OCI-LY7 (cell line): ENCODE results near the gene LEPROT. TPM values are rescaled to one million over a fixed set of nuclear protein-coding genes. Genes with fewer than 3 reads are reported as not detected.
"Not testable (repeated sequence)": the region's sequence is repeated elsewhere in the genome, so short reads cannot be mapped to it uniquely, and the experiment has no call there.

Experiments
- BruUV-seq: library from RNA; stranded (reverse); fragments of 400-500 nt; replicated peaks from 2 replicates; lab custom pipeline; 2021; lab: Mats Ljungman, UMichigan
- CTCF ChIA-PET: fragments of 300-600 bp; sonication (Branson Sonifier 250); formaldehyde crosslinking; loops from one replicate; lab custom pipeline; 2022; ENCODE audit warnings: antibody characterized with exemption; ENCODE audit not compliant: unreplicated experiment; lab: Charles Lee
- POLR2A ChIA-PET: fragments of 300-600 bp; sonication (Branson Sonifier 250); formaldehyde crosslinking; loops from one replicate; lab custom pipeline; 2022; ENCODE audit warnings: antibody characterized with exemption; lab: Charles Lee
- DNase-seq: peaks from one replicate; pipeline ENCODE4 v3.0.0-alpha.2; 2015; ENCODE audit warnings: low spot score
- H2AFZ ChIP-seq: fragments of 200-600 bp; sonication (generic), shearing (Covaris generic); 2 replicates; pipeline ENCODE4 v1.6.1; 2014; ENCODE audit warnings: mild to moderate bottlenecking, antibody characterized with exemption, low read length, moderate library complexity
- H3K27ac ChIP-seq: fragments of 200-600 bp; sonication (generic); 2 replicates; pipeline ENCODE4 v1.5.1; 2014; ENCODE audit warnings: mixed run types, low read depth, mild to moderate bottlenecking, moderate library complexity, low read length, inconsistent platforms; ENCODE audit not compliant: poor library complexity, severe bottlenecking
- H3K36me3 ChIP-seq: fragments of 200-600 bp; sonication (generic); 2 replicates; pipeline ENCODE4 v1.6.1; 2014; ENCODE audit warnings: mild to moderate bottlenecking, antibody characterized with exemption, low read length, moderate library complexity, mixed read lengths; ENCODE audit not compliant: insufficient read depth
- H3K4me1 ChIP-seq: fragments of 200-600 bp; sonication (generic); 2 replicates; pipeline ENCODE4 v1.5.1; 2014; ENCODE audit warnings: mild to moderate bottlenecking, low read length; ENCODE audit not compliant: insufficient read depth, poor library complexity, severe bottlenecking
- H3K4me2 ChIP-seq: fragments of 200-600 bp; sonication (generic); 2 replicates; pipeline ENCODE4 v1.6.1; 2014; ENCODE audit warnings: mild to moderate bottlenecking, low read length
- H3K4me3 ChIP-seq: fragments of 200-600 bp; sonication (generic); 2 replicates; pipeline ENCODE4 v1.5.1; 2014; ENCODE audit warnings: mild to moderate bottlenecking, low read depth, low read length; ENCODE audit not compliant: poor library complexity, severe bottlenecking
- H3K79me2 ChIP-seq: fragments of 200-600 bp; sonication (generic); 2 replicates; pipeline ENCODE4 v1.6.1; 2016; ENCODE audit warnings: low read depth, mild to moderate bottlenecking, low read length, moderate library complexity, mixed read lengths; ENCODE audit not compliant: insufficient read depth
- H3K9me2 ChIP-seq: fragments of 200-600 bp; sonication (generic); 2 replicates; pipeline ENCODE4 v1.6.1; 2016; ENCODE audit warnings: mild to moderate bottlenecking, low read length, mixed read lengths; ENCODE audit not compliant: insufficient read depth
- H3K9me3 ChIP-seq: fragments of 200-600 bp; sonication (generic); 2 replicates; pipeline ENCODE4 v1.6.1; 2014; ENCODE audit warnings: mild to moderate bottlenecking, mixed run types, low read length, mixed read lengths
- H4K20me1 ChIP-seq: fragments of 200-600 bp; sonication (generic); 2 replicates; pipeline ENCODE4 v1.6.1; 2014; ENCODE audit warnings: mild to moderate bottlenecking, antibody characterized with exemption, low read length, moderate library complexity, mixed read lengths; ENCODE audit not compliant: insufficient read depth
- EZH2phosphoT487 ChIP-seq: fragments of 200-600 bp; sonication (generic); IDR thresholded peaks from 2 replicates; pipeline ENCODE4 v1.6.1; 2018; ENCODE audit warnings: low read depth, borderline replicate concordance, mild to moderate bottlenecking, mixed run types, antibody characterized with exemption, low read length, moderate library complexity, mixed read lengths
- intact Hi-C: fragments of 100-400 bp; cut with micrococcal nuclease; formaldehyde crosslinking; loops from one replicate; pipeline ENCODE4 v1.10.0; 2022; ENCODE audit not compliant: unreplicated experiment
- total RNA-seq, 2 experiments: library from RNA; depleted of rRNA in 1 of 2; stranded (reverse); fragments of >200 nt in 1 of 2; shearing (Covaris generic) in 1 of 2; gene quantifications; 2 replicates each; pipeline ENCODE4 v1.2.3, GENCODE V29; 2014 to 2022
- TF ChIP-seq, protein P1 (sequence below): fragments of 200-600 bp; sonication (generic); conservative IDR thresholded peaks from 2 replicates; pipeline ENCODE4 v1.5.1; 2014; ENCODE audit warnings: mild to moderate bottlenecking, antibody characterized with exemption, low read length, moderate library complexity, mixed read lengths

Gene LEPROT
- total RNA-seq, 2 experiments from 2014 or later: 14.5 to 22.7 TPM

DNA sequence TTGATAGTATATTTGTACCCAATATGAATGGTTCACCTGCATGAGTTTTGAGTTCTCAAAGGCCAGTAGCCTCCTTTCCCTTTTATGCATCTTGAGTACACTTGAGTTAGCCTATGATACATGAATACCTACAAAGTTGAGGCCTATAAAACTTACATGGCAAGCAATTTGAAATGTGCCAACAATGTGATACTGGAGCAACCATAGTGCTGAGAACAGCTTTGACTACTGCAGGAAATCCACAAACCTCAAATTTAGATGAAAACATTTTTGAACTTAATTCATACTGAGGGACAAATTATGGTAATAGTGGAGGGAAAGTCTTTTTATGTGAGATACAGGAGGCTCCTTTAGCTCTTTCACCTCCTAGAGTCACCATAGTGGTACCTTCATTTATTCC is 37.4 kb downstream of the LEPROT start:
- ChIA-PET CTCF (no interaction called here), POLR2A (interaction anchor here (0.5 to 2.4 kb wide), 3 partner anchors 16 to 356 kb away, joined by 3 to 7 read pairs (median 4); no protein-coding TSS in a partner anchor)
- Histone ChIP-seq H3K9me2 (no peaks in the 10 kb centered on the region), H3K36me3 (no peaks in the 10 kb centered on the region), H4K20me1 (no peaks in the 10 kb centered on the region), H3K79me2 (no peaks in the 10 kb centered on the region), H3K27ac (no peak overlapping the region), H3K4me1 (no peaks in the 10 kb centered on the region), H3K4me2 (no peak overlapping the region), H3K9me3 (no peaks in the 10 kb centered on the region), H2AFZ (no peak overlapping the region), H3K4me3 (no peak overlapping the region)
- no peak for DNase-seq
- TF ChIP-seq, protein P1, sequence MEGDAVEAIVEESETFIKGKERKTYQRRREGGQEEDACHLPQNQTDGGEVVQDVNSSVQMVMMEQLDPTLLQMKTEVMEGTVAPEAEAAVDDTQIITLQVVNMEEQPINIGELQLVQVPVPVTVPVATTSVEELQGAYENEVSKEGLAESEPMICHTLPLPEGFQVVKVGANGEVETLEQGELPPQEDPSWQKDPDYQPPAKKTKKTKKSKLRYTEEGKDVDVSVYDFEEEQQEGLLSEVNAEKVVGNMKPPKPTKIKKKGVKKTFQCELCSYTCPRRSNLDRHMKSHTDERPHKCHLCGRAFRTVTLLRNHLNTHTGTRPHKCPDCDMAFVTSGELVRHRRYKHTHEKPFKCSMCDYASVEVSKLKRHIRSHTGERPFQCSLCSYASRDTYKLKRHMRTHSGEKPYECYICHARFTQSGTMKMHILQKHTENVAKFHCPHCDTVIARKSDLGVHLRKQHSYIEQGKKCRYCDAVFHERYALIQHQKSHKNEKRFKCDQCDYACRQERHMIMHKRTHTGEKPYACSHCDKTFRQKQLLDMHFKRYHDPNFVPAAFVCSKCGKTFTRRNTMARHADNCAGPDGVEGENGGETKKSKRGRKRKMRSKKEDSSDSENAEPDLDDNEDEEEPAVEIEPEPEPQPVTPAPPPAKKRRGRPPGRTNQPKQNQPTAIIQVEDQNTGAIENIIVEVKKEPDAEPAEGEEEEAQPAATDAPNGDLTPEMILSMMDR: no peak
- no peak for TF ChIP-seq EZH2phosphoT487
- intact Hi-C loops: loop anchor here (2.0 kb wide), 1 partner anchor 221 kb away; no protein-coding TSS in a partner anchor
- BruUV-seq: no TSS peak

GRCh38 chr1:65458730-65459396 is 38.4 kb downstream of the LEPROT start:
- H3K4me3 ChIP-seq: no peak overlapping the region
- ChIA-PET POLR2A (interaction anchor here (0.7 to 2.4 kb wide), 4 partner anchors 10 to 225 kb away, joined by 3 to 7 read pairs (median 5); no protein-coding TSS in a partner anchor), CTCF (interaction anchor here (0.6 to 1.9 kb wide), 3 partner anchors 222 to 228 kb away, joined by 3 to 6 read pairs (median 3); no protein-coding TSS in a partner anchor)
- no peak overlapping the region for H3K4me2 ChIP-seq
- no peaks in the 10 kb centered on the region for H3K79me2 ChIP-seq
- H3K36me3 ChIP-seq: no peaks in the 10 kb centered on the region
- DNase-seq: no peak
- no peaks in the 10 kb centered on the region for H3K9me3 ChIP-seq
- H3K4me1 ChIP-seq: no peaks in the 10 kb centered on the region
- H4K20me1 ChIP-seq: no peaks in the 10 kb centered on the region
- TF ChIP-seq EZH2phosphoT487: no peak
- TF ChIP-seq, protein P1: no peak
- no peak overlapping the region for H3K27ac ChIP-seq
- intact Hi-C loops: loop anchor here (2.0 kb wide), 1 partner anchor 222 kb away; no protein-coding TSS in a partner anchor
- H2AFZ ChIP-seq: peak overlapping the region; percentile 20; the same call in 1 of the 2 replicates
- no TSS peak for BruUV-seq
- no peaks in the 10 kb centered on the region for H3K9me2 ChIP-seq

DNA sequence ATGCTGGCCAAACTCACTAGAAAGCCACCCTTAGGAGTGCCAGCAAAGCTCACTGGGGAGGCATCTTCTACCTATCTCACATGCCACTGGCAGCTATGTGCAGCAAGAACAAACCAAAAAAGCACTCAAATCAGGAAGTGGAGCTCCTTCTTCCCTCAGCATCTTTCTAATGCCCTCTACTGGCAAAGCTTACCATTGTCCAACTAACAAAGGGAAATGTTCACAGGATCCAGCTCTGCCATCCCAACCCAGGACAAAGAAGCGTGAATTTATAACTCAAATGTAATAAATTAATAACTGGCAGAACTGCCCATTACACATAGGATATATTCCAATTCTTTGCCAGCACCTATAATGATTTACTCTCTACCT is 38.9 kb downstream of the LEPROT start:
- DNase-seq: peak; percentile 55

GRCh38 chr1:65465837-65466236 is 45.4 kb downstream of the LEPROT start:
- H2AFZ ChIP-seq, H3K4me3 ChIP-seq, H4K20me1 ChIP-seq, CTCF ChIA-PET, intact Hi-C loops, H3K9me2 ChIP-seq, H3K4me2 ChIP-seq, H3K36me3 ChIP-seq, DNase-seq, BruUV-seq, H3K9me3 ChIP-seq, H3K4me1 ChIP-seq, POLR2A ChIA-PET, H3K79me2 ChIP-seq, H3K27ac ChIP-seq: not testable (repeated sequence)

More for the DNA sequence above, 38.9 kb downstream of the LEPROT start:
- Histone ChIP-seq H3K27ac (no peak overlapping the region), H2AFZ (peak overlapping the region; percentile 20; the same call in 1 of the 2 replicates), H3K9me3 (no peaks in the 10 kb centered on the region), H3K4me1 (no peaks in the 10 kb centered on the region), H3K79me2 (no peaks in the 10 kb centered on the region), H4K20me1 (no peaks in the 10 kb centered on the region), H3K36me3 (no peaks in the 10 kb centered on the region), H3K4me3 (no peak overlapping the region), H3K4me2 (no peak overlapping the region), H3K9me2 (no peaks in the 10 kb centered on the region)
- ChIA-PET CTCF (interaction anchor here (0.6 to 1.9 kb wide), 3 partner anchors 223 to 228 kb away, joined by 3 to 6 read pairs (median 3); no protein-coding TSS in a partner anchor), POLR2A (interaction anchor here (0.6 to 2.4 kb wide), 4 partner anchors 10 to 223 kb away, joined by 3 to 7 read pairs (median 5); no protein-coding TSS in a partner anchor)
- no TSS peak for BruUV-seq
- intact Hi-C loops: loop anchor here (2.0 kb wide), 1 partner anchor 223 kb away; no protein-coding TSS in a partner anchor
- no peak for TF ChIP-seq EZH2phosphoT487
- TF ChIP-seq, protein P1: peak; percentile 77
